ENCODE measurements around the gene EEF1AKMT1. TPM values are rescaled to one million over a fixed set of nuclear protein-coding genes. Genes with fewer than 3 reads are reported as not detected.

EEF1AKMT1 gene
- total RNA-seq, 1 experiment from 2014 or later = 6.1 TPM

DNA sequence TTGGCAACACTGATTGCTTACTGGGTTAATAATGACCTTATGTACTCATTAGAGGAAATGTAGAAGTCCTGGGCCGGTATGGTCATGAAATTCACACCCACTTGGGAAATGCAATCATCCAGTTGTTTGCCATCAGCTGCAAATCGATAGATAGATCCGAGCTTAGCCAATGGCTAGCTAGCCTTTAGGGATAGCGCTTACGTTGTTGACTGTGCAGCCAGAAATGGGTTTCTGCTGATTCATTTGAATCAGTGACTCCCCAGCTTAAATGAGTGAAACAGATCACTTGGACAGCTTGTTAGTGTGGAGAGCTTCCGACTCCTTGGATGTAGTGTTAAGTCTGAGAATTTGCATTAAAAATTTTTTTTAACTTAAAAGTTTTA, 58.4 kb downstream of the EEF1AKMT1 start:
- no CpG with 5 or more reads among the region's 6 CpGs for WGBS (ENCODE audit: extremely low coverage, insufficient read length, low lambda C conversion rate)
- no peak overlapping the region for H3T11ph ChIP-seq (ENCODE audit: low read length)
- H3K27ac ChIP-seq (ENCODE audit: insufficient read length, low read depth, low read length) = no peak overlapping the region
- no peak overlapping the region for H3K4me2 ChIP-seq (ENCODE audit: insufficient read depth, insufficient read length, low read length)
- no peak overlapping the region for H2BK120ac ChIP-seq (ENCODE audit: low read depth, low read length, poor library complexity, severe bottlenecking)
- H2BK20ac ChIP-seq (ENCODE audit: low read depth, low read length, poor library complexity, severe bottlenecking) = no peak overlapping the region
- Mint-ChIP-seq H3K9me3 (peaks cover 0 to 2% of the 10 kb centered on the region in 2 experiments; a peak in 1 of 5 replicates), H3K27me3 (ENCODE audit: low read depth) (peaks cover 32% of the 10 kb centered on the region), H3K36me3 (ENCODE audit: insufficient read depth in 1 of 3, low read depth in 3 of 3) (no peaks in the 10 kb centered on the region), H3K4me3 (no peak overlapping the region), H3K27ac (no peak overlapping the region), H3K4me1 (peaks cover 32 to 35% of the 10 kb centered on the region in 2 experiments)
- no peak overlapping the region for H3K4ac ChIP-seq (ENCODE audit: low read depth, low read length)
- no peak overlapping the region for H3K9ac ChIP-seq (ENCODE audit: extremely low read depth, insufficient read length, low read length)
- H3K4me1 ChIP-seq (ENCODE audit: insufficient read depth, low read length) = no peaks in the 10 kb centered on the region
- H4K8ac ChIP-seq (replicated peaks; ENCODE audit: insufficient read length, low read depth, low read length) = no peak overlapping the region
- H3K18ac ChIP-seq (ENCODE audit: insufficient read length, low read depth, low read length) = no peak overlapping the region
- H3K14ac ChIP-seq (ENCODE audit: insufficient read depth, low read length) = no peak overlapping the region
- no peak overlapping the region for H4K91ac ChIP-seq (ENCODE audit: insufficient read length, low read depth, low read length)
- no peaks in the 10 kb centered on the region for H3K23me2 ChIP-seq (ENCODE audit: insufficient read length, low read depth, low read length, poor library complexity, severe bottlenecking)
- TF ChIP-seq CTCF (conservative IDR thresholded peaks at IDR 0.05) = no peak
- H2BK5ac ChIP-seq (ENCODE audit: insufficient read length, low read length) = no peak overlapping the region
- H3K23ac ChIP-seq (ENCODE audit: insufficient read length, low read depth, low read length) = no peak overlapping the region
- H3K27me3 ChIP-seq (ENCODE audit: insufficient read depth, low read length) = no peaks in the 10 kb centered on the region
- no peak overlapping the region for H2BK12ac ChIP-seq (ENCODE audit: insufficient read length, low read depth, low read length)
- no peak overlapping the region for H2AK5ac ChIP-seq (ENCODE audit: insufficient read length, low read length)
- no peak for DNase-seq
- no peaks in the 10 kb centered on the region for H3K9me3 ChIP-seq (ENCODE audit: control insufficient read depth, low read depth, low read length)
- no peaks in the 10 kb centered on the region for H3K79me1 ChIP-seq (ENCODE audit: insufficient read depth, low read depth, low read length, poor library complexity, severe bottlenecking)
- H2BK15ac ChIP-seq (ENCODE audit: low read depth, low read length) = no peak overlapping the region
- no peak overlapping the region for H3K56ac ChIP-seq (ENCODE audit: insufficient read length, low read depth, low read length)
- H4K5ac ChIP-seq (ENCODE audit: insufficient read length, low read depth, low read length) = no peak overlapping the region
- H4K20me1 ChIP-seq (ENCODE audit: control insufficient read depth, insufficient read depth, insufficient read length) = no peaks in the 10 kb centered on the region
- no peak overlapping the region for H2AFZ ChIP-seq (ENCODE audit: low read length)
- H3K79me2 ChIP-seq (ENCODE audit: insufficient read depth, low read length) = no peaks in the 10 kb centered on the region

All from H9 (cell line).